Sigmoid colon (tissue), 7 donors: ENCODE measurements around the gene MYO10. TPM values are rescaled to one million over a fixed set of nuclear protein-coding genes. Genes with fewer than 3 reads are reported as not detected.

Experiments used
- DNase-seq: peaks from one replicate; pipeline ENCODE4 v3.0.0-alpha.2; 2019
- H3K27ac ChIP-seq, 4 donors: fragments of 200-600 bp; sonication (generic); one replicate each; pipeline ENCODE4 v1.5.1; 2016 to 2019; ENCODE audit warnings: mild to moderate bottlenecking in 1 of 4
- H3K27me3 ChIP-seq, 3 donors: fragments of 200-600 bp; sonication (generic); one replicate each; pipeline ENCODE4 v1.5.1; 2019; ENCODE audit warnings: mild to moderate bottlenecking in 1 of 3
- H3K36me3 ChIP-seq, 4 donors: fragments of 200-600 bp; sonication (generic); one replicate each; pipeline ENCODE4 v1.5.1; 2016 to 2019
- H3K4me1 ChIP-seq, 4 donors: fragments of 200-600 bp; sonication (generic); one replicate each; pipeline ENCODE4 v1.5.1; 2017 to 2019
- H3K4me3 ChIP-seq, 4 donors: fragments of 200-600 bp; sonication (generic); one replicate each; pipeline ENCODE4 v1.5.1; 2017 to 2019; ENCODE audit warnings: mild to moderate bottlenecking in 2 of 4, moderate library complexity in 1 of 4
- H3K9me3 ChIP-seq, 4 donors: fragments of 200-600 bp in 3 of 4; sonication (generic) in 3 of 4; one replicate each; pipeline versions ENCODE4 v1.5.1 to v1.6.1; 2013 to 2019
- CTCF ChIP-seq, 4 experiments: fragments of 450-650 bp in 3 of 4; fragments of 200-600 bp in 1 of 4; IDR thresholded peaks; one replicate each; pipeline ENCODE4 v1.5.1; 2016 to 2019; ENCODE audit warnings: antibody characterized with exemption in 4 of 4, mild to moderate bottlenecking in 3 of 4, moderate library complexity in 2 of 4
- EP300 ChIP-seq, 4 donors: sonication (generic); formaldehyde crosslinking; IDR thresholded peaks; one replicate each; pipeline ENCODE4 v1.6.1; 2017; ENCODE audit warnings: antibody characterized with exemption in 4 of 4
- POLR2A ChIP-seq, 2 donors: fragments of 450-650 bp; IDR thresholded peaks; one replicate each; pipeline ENCODE4 v1.6.1; 2016; ENCODE audit warnings: antibody characterized with exemption in 2 of 2, mild to moderate bottlenecking in 2 of 2, moderate library complexity in 2 of 2
- POLR2AphosphoS5 ChIP-seq, 4 donors: sonication (generic); formaldehyde crosslinking; IDR thresholded peaks; one replicate each; pipeline ENCODE4 v1.6.1; 2017; ENCODE audit warnings: antibody characterized with exemption in 4 of 4
- WGBS, 2 donors: extraction: QIAGEN DNeasy Blood & Tissue Kit; methylation state at CpG; one replicate each; pipeline ENCODE4 v1.1.7; 2013; 5-methylcytosine and 5-hydroxymethylcytosine counted together
- intact Hi-C: fragments of 100-400 bp; cut with DNase I; formaldehyde crosslinking; loops from one replicate; pipeline ENCODE4 v1.15.1; 2023
- polyA plus RNA-seq, 3 donors: library from polyadenylated mRNA; stranded (reverse); fragments of 200-250 nt; gene quantifications; one replicate each; pipeline ENCODE4 v1.2.3, GENCODE V29; 2013
- total RNA-seq, 4 donors: library from RNA; depleted of rRNA; stranded (reverse); fragments of >200 nt; gene quantifications; one replicate each; pipeline ENCODE4 v1.1.0, GENCODE V29; 2016
- donor health status: healthy with polysubstance abuse.
- donor health status: Bipolar disorder and iron deficiency.
- donor health status: healthy.

Gene MYO10
- total and polyA plus RNA-seq, 7 donors, result 3.9 to 20.3 (median 8.3) TPM

- intact Hi-C loops, result no loop called here
- no peak overlapping the region for H3K4me3 ChIP-seq
- H3K27me3 ChIP-seq, result no peaks in the 10 kb centered on the region
- WGBS, 2 donors, result 81 to 87% methylated on average over 9 of the region's 9 CpGs
- TF ChIP-seq POLR2A (IDR thresholded peaks at IDR 0.05) (no peak), EP300 (IDR thresholded peaks at IDR 0.05) (no peak), CTCF (IDR thresholded peaks at IDR 0.05) (no peak), POLR2AphosphoS5 (IDR thresholded peaks at IDR 0.05) (no peak)
- no peaks in the 10 kb centered on the region for H3K9me3 ChIP-seq
- no peaks in the 10 kb centered on the region for H3K4me1 ChIP-seq
- H3K27ac ChIP-seq, result no peak overlapping the region
- H3K36me3 ChIP-seq, result peaks cover 0 to 3% (median 0%) of the 10 kb centered on the region in 4 donors
- no peak for DNase-seq
Measured at GRCh38 chr5:16675806-16676205, 260.3 kb downstream of the MYO10 start.

- WGBS, 2 donors, result 46 to 83% methylated on average over 8 of the region's 8 CpGs
- no peaks in the 10 kb centered on the region for H3K9me3 ChIP-seq
- H3K27me3 ChIP-seq, result no peaks in the 10 kb centered on the region
- H3K27ac ChIP-seq, result no peak overlapping the region
- H3K36me3 ChIP-seq, result peaks cover 0 to 3% (median 0%) of the 10 kb centered on the region in 4 donors
- TF ChIP-seq CTCF (IDR thresholded peaks at IDR 0.05) (no peak), POLR2AphosphoS5 (IDR thresholded peaks at IDR 0.05) (no peak), EP300 (IDR thresholded peaks at IDR 0.05) (no peak), POLR2A (IDR thresholded peaks at IDR 0.05) (no peak)
- H3K4me3 ChIP-seq, result no peak overlapping the region
- intact Hi-C loops, result no loop called here
- peaks cover 0 to 5% (median 3%) of the 10 kb centered on the region in 4 donors for H3K4me1 ChIP-seq
- DNase-seq, result no peak
Measured at GRCh38 chr5:16674750-16675149, 261.3 kb downstream of the MYO10 start.

- Histone ChIP-seq H3K4me1 (peaks cover 0 to 10% (median 4%) of the 10 kb centered on the region in 4 donors), H3K4me3 (no peak overlapping the region), H3K36me3 (peaks cover 0 to 3% (median 0%) of the 10 kb centered on the region in 4 donors), H3K9me3 (no peaks in the 10 kb centered on the region), H3K27me3 (no peaks in the 10 kb centered on the region), H3K27ac (no peak overlapping the region)
- intact Hi-C loops, result no loop called here
- TF ChIP-seq POLR2AphosphoS5 (IDR thresholded peaks at IDR 0.05) (no peak), EP300 (IDR thresholded peaks at IDR 0.05) (no peak), POLR2A (IDR thresholded peaks at IDR 0.05) (no peak), CTCF (IDR thresholded peaks at IDR 0.05) (no peak)
- 71 to 76% methylated on average over 18 of the region's 18 CpGs for whole genome bisulfite sequencing, 2 donors
- no peak for DNase-seq
Measured at GRCh38 chr5:16673241-16674201, 262.6 kb downstream of the MYO10 start.

- peaks cover 0 to 3% (median 0%) of the 10 kb centered on the region in 4 donors for H3K36me3 ChIP-seq
- H3K4me1 ChIP-seq, result peaks cover 0 to 10% (median 4%) of the 10 kb centered on the region in 4 donors
- no peaks in the 10 kb centered on the region for H3K9me3 ChIP-seq
- intact Hi-C loops, result no loop called here
- H3K27ac ChIP-seq, result no peak overlapping the region
- H3K27me3 ChIP-seq, result no peaks in the 10 kb centered on the region
- DNase-seq, result no peak
- H3K4me3 ChIP-seq, result no peak overlapping the region
- 59 to 80% methylated on average over 7 of the region's 7 CpGs for WGBS, 2 donors
- TF ChIP-seq POLR2A (IDR thresholded peaks at IDR 0.05), result no peak
Measured at GRCh38 chr5:16671208-16671607, 264.9 kb downstream of the MYO10 start.

GRCh38 chr5:16669776-16670175 lies 266.3 kb downstream of the MYO10 start:
- TF ChIP-seq CTCF (IDR thresholded peaks at IDR 0.05) (no peak), EP300 (IDR thresholded peaks at IDR 0.05) (no peak), POLR2A (IDR thresholded peaks at IDR 0.05) (no peak), POLR2AphosphoS5 (IDR thresholded peaks at IDR 0.05) (no peak)
- Histone ChIP-seq H3K27me3 (no peaks in the 10 kb centered on the region), H3K9me3 (no peaks in the 10 kb centered on the region), H3K4me1 (peaks cover 0 to 10% (median 4%) of the 10 kb centered on the region in 4 donors), H3K36me3 (peaks cover 0 to 1% (median 0%) of the 10 kb centered on the region in 4 donors), H3K27ac (no peak overlapping the region), H3K4me3 (no peak overlapping the region)
- intact Hi-C loops, result no loop called here
- DNase-seq, result no peak
- 42 to 63% methylated on average over 3 of the region's 3 CpGs for WGBS, 2 donors
